22Rv1 (cell line): ENCODE results near the gene CPD.
"Not testable (repeated sequence)": the region's sequence is repeated elsewhere in the genome, so short reads cannot be mapped to it uniquely, and the experiment has no call there.

Experiments used
- ZFX ChIP-seq: fragments of 450-650 bp; IDR thresholded peaks from 2 replicates; pipeline ENCODE4 v1.6.1; 2017; ENCODE audit warnings: antibody characterized with exemption, borderline replicate concordance
- TF ChIP-seq, protein P1 (sequence below): fragments of 450-650 bp; IDR thresholded peaks from 2 replicates; pipeline ENCODE4 v1.5.1; 2017; ENCODE audit warnings: mild to moderate bottlenecking

GRCh38 chr17:30343244-30343643 lies 35.5 kb upstream of the CPD start:
- TF ChIP-seq, protein P1, sequence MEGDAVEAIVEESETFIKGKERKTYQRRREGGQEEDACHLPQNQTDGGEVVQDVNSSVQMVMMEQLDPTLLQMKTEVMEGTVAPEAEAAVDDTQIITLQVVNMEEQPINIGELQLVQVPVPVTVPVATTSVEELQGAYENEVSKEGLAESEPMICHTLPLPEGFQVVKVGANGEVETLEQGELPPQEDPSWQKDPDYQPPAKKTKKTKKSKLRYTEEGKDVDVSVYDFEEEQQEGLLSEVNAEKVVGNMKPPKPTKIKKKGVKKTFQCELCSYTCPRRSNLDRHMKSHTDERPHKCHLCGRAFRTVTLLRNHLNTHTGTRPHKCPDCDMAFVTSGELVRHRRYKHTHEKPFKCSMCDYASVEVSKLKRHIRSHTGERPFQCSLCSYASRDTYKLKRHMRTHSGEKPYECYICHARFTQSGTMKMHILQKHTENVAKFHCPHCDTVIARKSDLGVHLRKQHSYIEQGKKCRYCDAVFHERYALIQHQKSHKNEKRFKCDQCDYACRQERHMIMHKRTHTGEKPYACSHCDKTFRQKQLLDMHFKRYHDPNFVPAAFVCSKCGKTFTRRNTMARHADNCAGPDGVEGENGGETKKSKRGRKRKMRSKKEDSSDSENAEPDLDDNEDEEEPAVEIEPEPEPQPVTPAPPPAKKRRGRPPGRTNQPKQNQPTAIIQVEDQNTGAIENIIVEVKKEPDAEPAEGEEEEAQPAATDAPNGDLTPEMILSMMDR = not testable (repeated sequence)
- TF ChIP-seq ZFX = not testable (repeated sequence)
